SK-N-SH (cell line): ENCODE data around the gene ZNF473. TPM values are rescaled to one million over a fixed set of nuclear protein-coding genes. Genes with fewer than 3 reads are reported as not detected.

Experiments
- CTCF ChIA-PET: fragments of 300-600, 350-600 bp; formaldehyde crosslinking; extraction: SDS; loops from one replicate; lab custom pipeline; 2021; lab: Yijun Ruan, JAX
- POLR2A ChIA-PET: fragments of 350-600 bp; sonication (Branson Sonifier 250); formaldehyde crosslinking; extraction: SDS; loops from one replicate; lab custom pipeline; 2020; ENCODE audit warnings: antibody characterized with exemption, inconsistent platforms; lab: Yijun Ruan, JAX
- DNase-seq: peaks from one replicate; pipeline ENCODE4 v3.0.0; 2012
- H2AFZ ChIP-seq: fragments of 200-600 bp; sonication (generic); 2 replicates; pipeline ENCODE4 v1.8.1; 2016; ENCODE audit warnings: antibody characterized with exemption, mild to moderate bottlenecking, low read depth
- H3F3A ChIP-seq: fragments of 200-600 bp; sonication (generic); replicated peaks from 2 replicates; pipeline ENCODE3; 2016; ENCODE audit warnings: antibody characterized with exemption, mild to moderate bottlenecking; ENCODE audit not compliant: insufficient read depth
- H3K27ac ChIP-seq, 2 experiments: fragments of 200-500 bp in 1 of 2; fragments of 200-600 bp in 1 of 2; sonication (Bioruptor generic) in 1 of 2; sonication (generic), shearing (Covaris generic) in 1 of 2; 2 replicates each; pipeline versions ENCODE4 v1.5.1 to v1.6.1; 2014 to 2016; ENCODE audit warnings: low read depth in 2 of 2, inconsistent platforms in 1 of 2, low read length in 1 of 2, mild to moderate bottlenecking in 1 of 2, mixed read lengths in 1 of 2
- H3K27me3 ChIP-seq: fragments of 200-600 bp; sonication (generic), shearing (Covaris generic); 2 replicates; pipeline ENCODE4 v1.6.1; 2016; ENCODE audit warnings: mixed run types; ENCODE audit not compliant: insufficient read depth
- H3K36me3 ChIP-seq, 2 experiments: fragments of 200-500 bp in 1 of 2; fragments of 200-600 bp in 1 of 2; sonication (Bioruptor generic) in 1 of 2; sonication (generic) in 1 of 2; replicated peaks in 1 of 2; 2 replicates each; pipeline versions ENCODE3 to v1.5.1; 2014 to 2016; ENCODE audit warnings: low read length in 1 of 2, mild to moderate bottlenecking in 1 of 2; ENCODE audit not compliant: insufficient read depth in 2 of 2, control insufficient read depth in 1 of 2
- H3K4me1 ChIP-seq, 2 experiments: fragments of 200-500 bp in 1 of 2; fragments of 200-600 bp in 1 of 2; sonication (Bioruptor generic) in 1 of 2; sonication (generic), shearing (Covaris generic) in 1 of 2; 2 replicates each; pipeline versions ENCODE4 v1.5.1 to v1.6.1; 2014 to 2016; ENCODE audit warnings: low read depth in 1 of 2, low read length in 1 of 2, mixed run types in 1 of 2; ENCODE audit not compliant: insufficient read depth in 2 of 2, control insufficient read depth in 1 of 2
- H3K4me2 ChIP-seq: fragments of 200-600 bp; sonication (generic), shearing (Covaris generic); 2 replicates; pipeline ENCODE4 v1.6.1; 2017; ENCODE audit warnings: mixed run types
- H3K4me3 ChIP-seq, 2 experiments: fragments of 200-500 bp in 1 of 2; fragments of 200-600 bp in 1 of 2; sonication (Bioruptor generic) in 1 of 2; sonication (generic), shearing (Covaris generic) in 1 of 2; 2 replicates each; pipeline versions ENCODE4 v1.5.1 to v1.8.1; 2014 to 2016; ENCODE audit warnings: low read depth in 2 of 2, inconsistent platforms in 1 of 2, low read length in 1 of 2, mild to moderate bottlenecking in 1 of 2, mixed read lengths in 1 of 2, moderate library complexity in 1 of 2
- H3K79me2 ChIP-seq: fragments of 200-600 bp; sonication (generic); 2 replicates; pipeline ENCODE4 v1.8.1; 2017; ENCODE audit warnings: mild to moderate bottlenecking; ENCODE audit not compliant: insufficient read depth
- H3K9ac ChIP-seq: fragments of 200-600 bp; sonication (generic); 2 replicates; pipeline ENCODE4 v1.6.1; 2017; ENCODE audit warnings: mixed run types
- H3K9me2 ChIP-seq: fragments of 200-600 bp; sonication (generic); 2 replicates; pipeline ENCODE4 v1.6.1; 2017; ENCODE audit warnings: mixed run types
- H3K9me3 ChIP-seq: fragments of 200-600 bp; sonication (generic); 2 replicates; pipeline ENCODE4 v1.6.1; 2017; ENCODE audit warnings: mixed run types, mild to moderate bottlenecking, moderate library complexity
- H4K20me1 ChIP-seq: fragments of 200-600 bp; sonication (generic); 2 replicates; pipeline ENCODE4 v1.6.1; 2017; ENCODE audit warnings: mild to moderate bottlenecking, mixed run types; ENCODE audit not compliant: insufficient read depth
- ELF1 ChIP-seq: IDR thresholded peaks from 2 replicates; pipeline ENCODE4 v1.4.0; 2012
- GABPA ChIP-seq: IDR thresholded peaks from 2 replicates; pipeline ENCODE4 v1.4.0; 2012; ENCODE audit warnings: low read depth, mild to moderate bottlenecking
- JUND ChIP-seq: IDR thresholded peaks from 2 replicates; pipeline ENCODE4 v1.4.0; 2012
- RCOR1 ChIP-seq: fragments of 150-350 bp; IDR thresholded peaks from 2 replicates; pipeline ENCODE4 v1.6.1; 2017; ENCODE audit warnings: antibody characterized with exemption, low read length
- TAF1 ChIP-seq: IDR thresholded peaks from 2 replicates; pipeline ENCODE4 v1.6.1; 2012; ENCODE audit warnings: low read depth, mild to moderate bottlenecking, low read length, moderate library complexity, borderline replicate concordance
- TCF12 ChIP-seq: IDR thresholded peaks from 2 replicates; pipeline ENCODE4 v1.4.0; 2012
- USF2 ChIP-seq: fragments of 150-350 bp; IDR thresholded peaks from 2 replicates; pipeline ENCODE4 v1.6.1; 2017; ENCODE audit warnings: antibody characterized with exemption, low read length, low read depth, borderline replicate concordance
- YY1 ChIP-seq: IDR thresholded peaks from 2 replicates; pipeline ENCODE4 v1.4.0; 2012; ENCODE audit warnings: low read depth, mild to moderate bottlenecking
- WGBS: methylation state at CpG from one replicate; pipeline ENCODE4 v1.1.6; 2017; ENCODE audit warnings: low lambda C conversion rate; 5-methylcytosine and 5-hydroxymethylcytosine counted together
- polyA plus RNA-seq, 3 experiments: library from polyadenylated mRNA; depleted of rRNA; stranded (reverse); fragments of >200 nt; gene quantifications; 2 replicates each; pipeline ENCODE4 v1.2.3, GENCODE V29; 2012
- TF ChIP-seq, protein P1 (sequence below): IDR thresholded peaks from 2 replicates; pipeline ENCODE4 v1.4.0; 2012; ENCODE audit warnings: low read depth, borderline replicate concordance
- TF ChIP-seq, protein P2 (sequence below): IDR thresholded peaks from 2 replicates; pipeline ENCODE4 v1.4.0; 2012; ENCODE audit warnings: low read depth
- TF ChIP-seq, protein P3 (sequence below): IDR thresholded peaks from 2 replicates; pipeline ENCODE4; 2012

Gene ZNF473
- polyA plus RNA-seq, 1 of the 3 experiments (the other 2 are of a cell fraction) = 5.4 TPM

GRCh38 chr19:50036908-50037307 lies 11.1 kb downstream of the ZNF473 start:
- WGBS = 100% methylated on average over 2 of the region's 3 CpGs
- no peak overlapping the region for H2AFZ ChIP-seq
- no peak overlapping the region for H3K4me2 ChIP-seq
- POLR2A ChIA-PET = no interaction called here
- no peaks in the 10 kb centered on the region for H3K4me1 ChIP-seq
- H3F3A ChIP-seq = no peaks in the 10 kb centered on the region
- no peak for DNase-seq
- no peaks in the 10 kb centered on the region for H3K9me2 ChIP-seq
- peaks cover 34% of the 10 kb centered on the region; the same call in 1 of the 2 replicates for H3K79me2 ChIP-seq
- H3K27me3 ChIP-seq = no peaks in the 10 kb centered on the region
- no peak overlapping the region for H3K9ac ChIP-seq
- peaks cover 28 to 64% of the 10 kb centered on the region in 2 experiments for H3K36me3 ChIP-seq
- CTCF ChIA-PET = interaction anchor here (2.0 kb wide), 1 partner anchor 19 kb away, joined by 5 read pairs; no protein-coding TSS in a partner anchor
- H3K9me3 ChIP-seq = no peaks in the 10 kb centered on the region
- no peak overlapping the region for H3K27ac ChIP-seq
- TF ChIP-seq, protein P1, sequence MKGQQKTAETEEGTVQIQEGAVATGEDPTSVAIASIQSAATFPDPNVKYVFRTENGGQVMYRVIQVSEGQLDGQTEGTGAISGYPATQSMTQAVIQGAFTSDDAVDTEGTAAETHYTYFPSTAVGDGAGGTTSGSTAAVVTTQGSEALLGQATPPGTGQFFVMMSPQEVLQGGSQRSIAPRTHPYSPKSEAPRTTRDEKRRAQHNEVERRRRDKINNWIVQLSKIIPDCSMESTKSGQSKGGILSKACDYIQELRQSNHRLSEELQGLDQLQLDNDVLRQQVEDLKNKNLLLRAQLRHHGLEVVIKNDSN = no peak
- TF ChIP-seq ELF1 (no peak), YY1 (no peak)
- TF ChIP-seq, all 33 proteins: peak for 0
- H4K20me1 ChIP-seq = no peaks in the 10 kb centered on the region
- no peak overlapping the region for H3K4me3 ChIP-seq

DNA sequence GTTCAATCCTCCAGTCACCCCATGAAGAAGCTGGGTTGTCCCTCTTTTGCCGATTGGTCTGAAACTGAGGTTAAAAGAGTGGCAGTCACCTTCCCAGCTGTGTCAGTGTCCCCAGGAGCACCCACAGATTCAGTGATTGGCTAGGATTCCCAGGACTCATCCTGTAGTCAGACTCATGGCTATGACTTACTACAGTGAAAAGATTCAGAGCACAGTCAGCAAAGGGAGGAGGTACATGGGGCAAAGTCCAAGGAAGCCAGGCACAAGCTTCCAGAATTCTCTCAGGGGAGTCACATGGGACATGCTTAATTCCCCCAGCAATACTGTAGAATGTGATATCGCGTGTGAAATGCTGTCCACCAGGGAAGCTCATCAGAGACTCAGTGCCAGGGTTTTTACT lies 14.2 kb downstream of the ZNF473 start:
- no peak for DNase-seq
- Histone ChIP-seq H4K20me1 (no peaks in the 10 kb centered on the region), H3K4me1 (no peaks in the 10 kb centered on the region), H3K4me2 (no peak overlapping the region)
- CTCF ChIA-PET = interaction anchor here (1.4 kb wide), 1 partner anchor 10 kb away, joined by 3 read pairs; no protein-coding TSS in a partner anchor
- TF ChIP-seq ELF1 = no peak
- TF ChIP-seq GABPA = no peak
- TF ChIP-seq TCF12 = no peak
- TF ChIP-seq USF2 = no peak
- TF ChIP-seq, protein P2, sequence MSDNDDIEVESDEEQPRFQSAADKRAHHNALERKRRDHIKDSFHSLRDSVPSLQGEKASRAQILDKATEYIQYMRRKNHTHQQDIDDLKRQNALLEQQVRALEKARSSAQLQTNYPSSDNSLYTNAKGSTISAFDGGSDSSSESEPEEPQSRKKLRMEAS = no peak
- no peak for TF ChIP-seq YY1
- no peak for TF ChIP-seq RCOR1
- TF ChIP-seq, all 33 proteins: peak for 0
- Histone ChIP-seq H3K4me3 (no peak overlapping the region), H2AFZ (no peak overlapping the region), H3K36me3 (peaks cover 54 to 68% of the 10 kb centered on the region in 2 experiments), H3K27me3 (no peaks in the 10 kb centered on the region), H3K9ac (no peak overlapping the region), H3K79me2 (peaks cover 16% of the 10 kb centered on the region; the same call in 1 of the 2 replicates), H3K9me2 (no peaks in the 10 kb centered on the region), H3F3A (no peaks in the 10 kb centered on the region), H3K27ac (no peak overlapping the region), H3K9me3 (peaks cover 5% of the 10 kb centered on the region; the same call in 1 of the 2 replicates)
- POLR2A ChIA-PET = no interaction called here
- 100% methylated on average over 2 of the region's 3 CpGs for WGBS

- no peaks in the 10 kb centered on the region for H3K4me1 ChIP-seq
- H4K20me1 ChIP-seq = no peaks in the 10 kb centered on the region
- peaks cover 64 to 78% of the 10 kb centered on the region in 2 experiments for H3K36me3 ChIP-seq
- H3F3A ChIP-seq = no peaks in the 10 kb centered on the region
- no peak overlapping the region for H2AFZ ChIP-seq
- H3K27me3 ChIP-seq = no peaks in the 10 kb centered on the region
- H3K4me3 ChIP-seq = no peak overlapping the region
- 83% methylated on average over 6 of the region's 6 CpGs for WGBS
- H3K4me2 ChIP-seq = no peak overlapping the region
- H3K27ac ChIP-seq = no peak overlapping the region
- H3K79me2 ChIP-seq = peaks cover 10% of the 10 kb centered on the region; the same call in 1 of the 2 replicates
- peaks cover 9% of the 10 kb centered on the region; the same call in 1 of the 2 replicates for H3K9me3 ChIP-seq
- ChIA-PET POLR2A (no interaction called here), CTCF (interaction anchor here (1.4 kb wide), 1 partner anchor 9 kb away, joined by 3 read pairs; no protein-coding TSS in a partner anchor)
- no peak for DNase-seq
- no peaks in the 10 kb centered on the region for H3K9me2 ChIP-seq
- H3K9ac ChIP-seq = no peak overlapping the region
- TF ChIP-seq, protein P3, sequence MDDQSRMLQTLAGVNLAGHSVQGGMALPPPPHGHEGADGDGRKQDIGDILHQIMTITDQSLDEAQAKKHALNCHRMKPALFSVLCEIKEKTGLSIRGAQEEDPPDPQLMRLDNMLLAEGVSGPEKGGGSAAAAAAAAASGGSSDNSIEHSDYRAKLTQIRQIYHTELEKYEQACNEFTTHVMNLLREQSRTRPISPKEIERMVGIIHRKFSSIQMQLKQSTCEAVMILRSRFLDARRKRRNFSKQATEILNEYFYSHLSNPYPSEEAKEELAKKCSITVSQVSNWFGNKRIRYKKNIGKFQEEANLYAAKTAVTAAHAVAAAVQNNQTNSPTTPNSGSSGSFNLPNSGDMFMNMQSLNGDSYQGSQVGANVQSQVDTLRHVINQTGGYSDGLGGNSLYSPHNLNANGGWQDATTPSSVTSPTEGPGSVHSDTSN = no peak
- TF ChIP-seq TAF1 (no peak), JUND (no peak)
Measured at GRCh38 chr19:50040967-50041366, 15.2 kb downstream of the ZNF473 start.
